COR-L47 (cell line): ENCODE results near the gene IRF4.

Experiments used
- DNase-seq: peaks from one replicate; lab custom pipeline; 2025; lab: John Stamatoyannopoulos, UW

Gene IRF4

GRCh38 chr6:381742-382461 is 9.7 kb upstream of the IRF4 start:
- DNase-seq = no peak

DNA sequence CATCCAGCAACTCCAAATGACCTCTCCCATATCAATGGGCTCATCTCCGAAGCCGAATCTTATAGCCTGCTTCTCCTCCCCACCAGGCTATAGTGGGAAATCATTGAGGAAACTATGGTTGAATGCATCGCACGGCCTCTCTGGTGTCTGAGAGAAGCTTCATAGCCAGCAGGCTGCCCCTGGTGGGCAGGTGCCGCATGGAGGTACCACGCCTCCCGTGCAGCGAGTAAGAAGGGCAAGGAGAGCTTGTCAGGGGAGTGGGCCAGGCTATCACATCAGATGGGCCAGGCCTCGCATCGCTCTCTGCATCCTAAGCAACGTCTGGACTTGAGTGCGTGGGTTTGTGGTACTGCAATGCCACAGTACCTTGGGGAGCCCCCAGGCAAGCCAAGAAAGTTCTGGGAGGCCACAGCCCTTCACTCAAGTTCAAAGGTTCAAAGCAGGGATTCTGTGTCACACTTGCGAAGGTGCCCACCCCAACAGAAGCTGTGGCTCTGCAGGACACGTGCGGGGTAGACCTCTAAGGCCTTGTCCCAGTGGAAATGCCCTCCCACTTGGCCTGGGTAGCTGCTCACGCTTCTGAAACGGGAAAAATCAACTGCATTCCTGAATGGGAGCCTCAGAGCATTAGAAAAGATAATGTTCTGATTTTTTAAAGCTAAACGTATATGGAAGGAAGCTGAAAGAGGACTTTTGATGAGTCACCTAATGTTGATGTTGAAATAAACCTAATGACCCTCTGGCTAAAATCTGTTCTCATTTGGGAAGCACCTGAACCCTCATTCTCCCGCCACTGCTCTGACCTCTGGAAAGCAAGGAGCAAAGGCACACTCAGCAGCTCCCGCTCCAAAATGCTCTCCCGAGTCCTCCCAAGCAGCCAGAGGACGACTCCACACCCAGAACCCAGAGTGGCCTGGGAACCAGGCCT is 8.4 kb upstream of the IRF4 start:
- DNase-seq = no peak

DNA sequence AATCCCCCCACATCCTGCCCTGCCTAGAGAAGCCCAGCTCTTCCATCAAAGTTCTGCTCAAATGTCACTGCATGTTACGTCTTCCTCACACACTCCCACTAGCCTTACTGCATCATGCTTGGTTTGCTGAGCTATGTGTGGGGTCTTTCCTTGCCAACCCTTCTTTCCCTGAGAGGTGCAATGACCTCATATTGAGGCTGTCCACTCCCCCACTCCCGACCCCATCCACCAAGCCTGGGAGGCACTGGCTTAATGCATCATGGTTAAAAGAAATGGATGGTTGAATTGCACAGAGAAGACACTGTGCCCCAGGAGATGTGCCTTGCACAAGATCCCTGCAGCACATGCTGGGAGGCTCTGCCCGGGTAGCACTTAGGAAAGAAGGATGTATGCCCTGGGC is 7.7 kb upstream of the IRF4 start:
- DNase-seq = no peak

DNA sequence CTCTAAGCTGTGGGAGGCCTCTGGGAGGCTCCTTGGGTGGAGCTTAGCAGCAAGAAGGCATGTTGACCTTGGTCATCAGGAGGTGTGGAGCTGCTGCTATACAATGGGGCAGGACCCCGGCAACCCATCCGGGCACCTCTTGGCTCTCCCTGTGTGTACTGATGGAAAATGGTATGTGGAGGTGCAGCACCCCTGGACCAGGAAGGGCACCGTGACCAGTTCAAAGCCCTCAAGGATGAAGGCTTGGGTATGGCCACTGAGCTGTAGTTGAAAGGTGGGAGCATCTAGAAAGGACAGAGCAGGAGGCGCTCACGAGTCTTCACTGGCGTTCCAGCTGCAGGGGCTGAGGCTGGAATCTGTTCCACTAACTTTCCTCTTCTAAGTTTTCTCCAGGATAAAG is 6.7 kb upstream of the IRF4 start:
- no peak for DNase-seq

DNA sequence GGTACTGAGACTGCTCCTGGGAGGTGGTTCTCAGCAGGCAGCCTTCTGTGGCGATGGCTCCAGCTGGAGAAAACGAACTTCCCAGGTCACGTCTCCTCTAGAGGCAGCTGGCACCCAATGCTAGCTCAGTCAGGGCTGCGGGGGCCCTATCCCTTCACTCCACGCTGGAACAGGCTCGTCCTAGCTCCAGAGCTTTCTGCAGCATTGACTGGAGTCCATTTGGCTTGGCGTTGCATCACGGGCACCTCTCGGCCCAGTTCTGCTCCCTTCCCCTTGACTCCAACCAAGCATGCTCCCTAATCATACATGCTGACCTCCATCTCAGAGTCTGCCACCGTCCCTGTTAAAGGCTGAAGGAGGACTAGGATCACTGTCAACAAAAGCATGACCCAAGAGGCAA is 5.9 kb upstream of the IRF4 start:
- DNase-seq = no peak

DNA sequence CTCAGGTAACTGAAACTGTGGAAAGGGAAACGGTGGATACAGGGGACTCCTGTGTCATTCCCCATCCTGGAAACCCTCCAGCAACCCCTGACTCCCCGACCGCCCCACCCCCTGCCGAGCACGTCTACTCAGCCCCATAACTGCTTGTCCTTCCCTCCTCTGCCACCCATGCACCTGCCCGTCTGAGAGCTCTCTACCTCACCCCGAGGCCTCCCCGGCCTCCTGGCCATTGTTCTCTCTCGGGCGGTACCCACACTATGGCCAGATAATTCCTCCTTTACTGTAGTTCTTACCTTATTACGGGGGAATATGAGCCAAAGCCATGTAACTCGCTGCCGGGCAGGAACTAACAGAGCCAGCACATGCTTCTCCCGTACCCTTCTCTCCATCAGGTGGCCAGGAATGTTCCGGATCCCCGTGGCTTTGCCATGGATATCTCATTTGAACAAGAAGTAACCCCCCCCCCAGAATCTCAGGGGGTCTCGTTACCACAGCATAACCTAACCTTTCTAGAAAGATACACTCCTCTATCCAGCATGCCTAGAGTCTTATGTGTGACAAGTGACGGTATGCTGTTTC is 4.8 kb upstream of the IRF4 start:
- no peak for DNase-seq

DNA sequence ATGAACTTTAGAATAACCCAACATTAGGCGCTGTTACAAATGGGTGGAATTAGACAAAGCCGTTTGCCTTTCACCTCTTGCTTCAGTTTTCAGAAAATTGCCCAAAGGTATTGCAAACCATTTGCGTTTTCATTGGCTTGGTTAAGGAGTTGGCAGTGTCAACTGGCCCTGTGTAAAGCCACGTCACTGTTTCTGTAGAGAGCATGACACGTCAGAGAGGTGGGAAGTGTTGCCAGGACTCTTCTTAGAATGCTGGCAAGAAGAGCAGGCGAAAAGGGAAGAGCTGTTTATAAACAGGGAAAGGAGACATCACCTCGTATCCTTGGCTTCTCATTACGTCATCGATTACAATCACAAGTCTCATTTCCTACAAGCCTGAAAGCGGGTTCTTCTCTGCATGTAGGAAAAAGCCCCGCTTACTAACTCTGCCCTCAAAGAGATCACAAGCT is 4.2 kb upstream of the IRF4 start:
- no peak for DNase-seq

GRCh38 chr6:388202-388903 is 3.2 kb upstream of the IRF4 start:
- DNase-seq = no peak

DNA sequence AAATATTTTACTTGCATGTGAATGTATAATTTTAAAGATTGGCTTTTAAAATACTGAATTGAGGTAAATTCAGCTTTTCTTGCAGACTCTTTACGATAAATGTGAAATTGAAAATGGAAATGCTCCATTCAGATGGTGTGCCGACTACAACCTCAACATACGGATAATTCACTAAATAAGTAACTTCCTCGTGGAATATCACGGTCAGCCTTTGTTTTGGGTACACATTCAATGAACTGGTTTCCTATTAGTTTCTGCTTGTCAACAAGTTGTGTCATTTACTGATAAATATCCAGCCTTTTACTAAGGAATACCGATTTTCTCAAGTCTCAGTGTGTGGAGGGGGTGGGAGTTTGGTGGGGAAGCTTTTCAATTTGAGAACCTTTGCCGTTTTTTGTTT is 2.4 kb upstream of the IRF4 start:
- DNase-seq = no peak

GRCh38 chr6:389622-390021 is 1.9 kb upstream of the IRF4 start:
- DNase-seq = no peak

- no peak for DNase-seq
These were observed 516 bp upstream of the IRF4 start for GRCh38 chr6:390914-391558.

- no peak for DNase-seq
These were observed 1.2 kb downstream of the IRF4 start for GRCh38 chr6:392441-393390.

GRCh38 chr6:393391-394221 is 2.1 kb downstream of the IRF4 start:
- no peak for DNase-seq

DNA sequence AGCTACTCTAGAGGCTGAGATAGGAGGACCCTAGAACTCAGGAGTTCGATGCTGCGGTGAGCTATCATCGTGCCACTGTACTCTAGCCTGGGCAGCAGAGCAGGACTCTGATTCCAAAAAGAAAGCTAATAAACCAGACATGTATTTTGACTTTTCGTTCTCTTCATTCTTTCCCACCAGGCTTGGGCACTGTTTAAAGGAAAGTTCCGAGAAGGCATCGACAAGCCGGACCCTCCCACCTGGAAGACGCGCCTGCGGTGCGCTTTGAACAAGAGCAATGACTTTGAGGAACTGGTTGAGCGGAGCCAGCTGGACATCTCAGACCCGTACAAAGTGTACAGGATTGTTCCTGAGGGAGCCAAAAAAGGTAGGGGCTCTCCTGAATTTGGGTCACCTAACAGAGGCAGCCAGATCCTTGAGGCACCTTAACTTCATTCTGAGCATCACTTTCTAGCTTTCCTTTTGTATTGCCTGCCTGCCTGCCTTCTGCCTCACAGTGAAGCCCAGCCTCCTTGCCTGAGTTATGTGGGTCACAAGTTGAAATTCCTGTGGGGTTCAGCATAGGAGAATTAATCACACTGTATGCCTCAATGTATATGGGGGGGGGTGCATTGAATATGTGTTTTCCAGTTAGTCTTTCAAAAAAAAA is 3.2 kb downstream of the IRF4 start:
- DNase-seq = no peak

- DNase-seq = no peak
These were observed 4.0 kb downstream of the IRF4 start for GRCh38 chr6:395432-396125.

DNA sequence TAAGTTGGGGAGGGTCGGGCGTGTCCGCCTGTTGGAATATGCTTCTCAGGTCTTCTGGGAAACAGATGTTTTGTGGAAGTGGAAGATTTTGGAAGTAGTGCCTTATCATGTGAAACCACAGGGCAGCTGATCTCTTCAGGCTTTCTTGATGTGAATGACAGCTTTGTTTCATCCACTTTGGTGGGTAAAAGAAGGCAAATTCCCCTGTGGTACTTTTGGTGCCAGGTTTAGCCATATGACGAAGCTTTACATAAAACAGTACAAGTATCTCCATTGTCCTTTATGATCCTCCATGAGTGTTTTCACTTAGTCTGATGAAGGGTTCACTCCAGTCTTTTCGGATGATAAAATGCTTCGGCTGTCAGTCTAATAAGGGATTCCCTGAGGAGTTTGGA is 4.6 kb downstream of the IRF4 start:
- no peak for DNase-seq

DNA sequence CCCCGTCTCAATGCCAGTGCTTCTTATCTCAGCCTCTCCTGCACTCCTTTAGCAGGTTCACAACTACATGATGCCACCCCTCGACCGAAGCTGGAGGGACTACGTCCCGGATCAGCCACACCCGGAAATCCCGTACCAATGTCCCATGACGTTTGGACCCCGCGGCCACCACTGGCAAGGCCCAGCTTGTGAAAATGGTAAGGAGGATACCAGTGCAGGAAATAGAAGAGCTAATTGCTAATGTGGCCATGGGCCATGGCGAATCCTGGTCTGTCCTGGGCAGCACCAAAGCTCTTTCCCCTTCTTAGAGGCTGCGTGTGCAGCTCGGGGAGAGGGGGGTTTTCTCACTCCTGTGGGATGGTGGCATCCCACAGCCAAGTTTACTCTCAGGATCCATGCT is 5.5 kb downstream of the IRF4 start:
- DNase-seq = no peak

DNA sequence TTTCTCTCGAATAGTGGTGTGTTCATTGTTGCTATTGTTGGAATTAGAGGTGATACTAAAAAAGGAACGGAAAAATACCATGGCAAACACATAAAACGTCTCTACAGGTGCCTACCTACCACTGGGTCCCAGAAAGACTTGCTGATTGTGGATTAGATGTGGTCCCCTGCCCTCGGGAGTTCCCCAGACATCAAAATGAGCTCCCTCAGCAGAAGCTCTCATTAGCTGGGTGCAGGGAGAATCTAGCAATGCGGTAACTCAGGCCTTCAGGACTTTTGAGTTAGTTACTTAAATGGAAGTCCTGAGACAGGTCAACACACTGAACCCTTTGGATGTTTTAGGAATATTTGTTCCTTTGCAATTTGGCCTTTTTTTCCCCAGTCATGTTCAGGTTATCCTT is 6.1 kb downstream of the IRF4 start:
- no peak for DNase-seq

DNA sequence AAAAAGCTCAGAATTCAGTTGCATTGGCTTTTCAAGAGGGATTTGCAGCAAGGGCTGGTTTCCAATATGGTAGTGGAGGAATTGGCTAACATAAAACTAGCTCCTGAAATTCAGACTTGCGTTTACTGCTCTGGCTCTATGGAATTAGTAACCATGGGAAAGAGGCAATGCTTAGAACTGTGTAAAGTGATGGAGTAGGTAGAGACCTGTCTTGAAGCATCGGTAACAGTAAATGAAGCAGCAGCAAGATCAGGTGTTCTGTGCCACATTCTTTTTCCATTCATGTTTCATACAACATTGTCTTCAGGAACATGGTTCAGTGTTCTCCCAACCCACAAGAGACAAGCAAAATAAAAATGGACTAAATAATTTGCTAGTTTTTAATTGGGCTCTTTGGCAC is 6.5 kb downstream of the IRF4 start:
- DNase-seq = no peak
